GM12865 (cell line): ENCODE data around the gene CADM1.
A peak's percentile ranks its signal among the peaks of the same experiment; 100 is the strongest.

Source experiments
- DNase-seq: peaks from one replicate; pipeline ENCODE4 v3.0.0; 2010; ENCODE audit warnings: low read depth
- H3K4me3 ChIP-seq: 2 replicates; pipeline ENCODE4 v1.5.1; 2011; ENCODE audit warnings: mild to moderate bottlenecking, low read depth, low read length, control low read depth
- CTCF ChIP-seq: IDR thresholded peaks from 2 replicates; pipeline ENCODE4 v1.5.1; 2011; ENCODE audit warnings: low read length, control low read depth, low read depth, inconsistent platforms; ENCODE audit not compliant: insufficient read depth; ENCODE audit errors: missing control alignments

The CADM1 gene

GRCh38 chr11:115170133-115170815 lies 333.9 kb downstream of the CADM1 start:
- H3K4me3 ChIP-seq: no peak overlapping the region
- peak; percentile 68 for TF ChIP-seq CTCF
- DNase-seq: peak; percentile 37

GRCh38 chr11:115169251-115169650 lies 335.0 kb downstream of the CADM1 start:
- H3K4me3 ChIP-seq: no peak overlapping the region
- DNase-seq: no peak
- TF ChIP-seq CTCF: no peak

GRCh38 chr11:115168686-115169085 lies 335.5 kb downstream of the CADM1 start:
- TF ChIP-seq CTCF: no peak
- no peak overlapping the region for H3K4me3 ChIP-seq
- no peak for DNase-seq

GRCh38 chr11:115168229-115168671 lies 336.0 kb downstream of the CADM1 start:
- DNase-seq: no peak
- no peak overlapping the region for H3K4me3 ChIP-seq
- TF ChIP-seq CTCF: no peak

- no peak for TF ChIP-seq CTCF
- H3K4me3 ChIP-seq: no peak overlapping the region
- no peak for DNase-seq
Observed at GRCh38 chr11:115167456-115167855, 336.8 kb downstream of the CADM1 start.

GRCh38 chr11:115166820-115167219 lies 337.4 kb downstream of the CADM1 start:
- no peak for DNase-seq
- H3K4me3 ChIP-seq: no peak overlapping the region
- no peak for TF ChIP-seq CTCF

- no peak overlapping the region for H3K4me3 ChIP-seq
- no peak for TF ChIP-seq CTCF
- no peak for DNase-seq
Observed at GRCh38 chr11:115164774-115165173, 339.4 kb downstream of the CADM1 start.
